Tibial nerve (tissue), 3 donors: ENCODE measurements around the gene CACNA1E.

ENCODE experiments used
- POLR2A ChIP-seq, 2 donors: fragments of 450-650 bp; IDR thresholded peaks; one replicate each; pipeline ENCODE4 v1.6.1; 2017; ENCODE audit warnings: antibody characterized with exemption in 2 of 2, mild to moderate bottlenecking in 2 of 2, moderate library complexity in 2 of 2
- TF ChIP-seq, protein P1 (sequence below), 5 experiments: fragments of 200-600 bp in 3 of 5; fragments of 450-650 bp in 2 of 5; sonication (generic) in 3 of 5; IDR thresholded peaks; one replicate each; pipeline ENCODE4 v1.5.1; 2016 to 2019; ENCODE audit warnings: antibody characterized with exemption in 5 of 5, mild to moderate bottlenecking in 3 of 5, moderate library complexity in 2 of 5

- TF ChIP-seq, protein P1, sequence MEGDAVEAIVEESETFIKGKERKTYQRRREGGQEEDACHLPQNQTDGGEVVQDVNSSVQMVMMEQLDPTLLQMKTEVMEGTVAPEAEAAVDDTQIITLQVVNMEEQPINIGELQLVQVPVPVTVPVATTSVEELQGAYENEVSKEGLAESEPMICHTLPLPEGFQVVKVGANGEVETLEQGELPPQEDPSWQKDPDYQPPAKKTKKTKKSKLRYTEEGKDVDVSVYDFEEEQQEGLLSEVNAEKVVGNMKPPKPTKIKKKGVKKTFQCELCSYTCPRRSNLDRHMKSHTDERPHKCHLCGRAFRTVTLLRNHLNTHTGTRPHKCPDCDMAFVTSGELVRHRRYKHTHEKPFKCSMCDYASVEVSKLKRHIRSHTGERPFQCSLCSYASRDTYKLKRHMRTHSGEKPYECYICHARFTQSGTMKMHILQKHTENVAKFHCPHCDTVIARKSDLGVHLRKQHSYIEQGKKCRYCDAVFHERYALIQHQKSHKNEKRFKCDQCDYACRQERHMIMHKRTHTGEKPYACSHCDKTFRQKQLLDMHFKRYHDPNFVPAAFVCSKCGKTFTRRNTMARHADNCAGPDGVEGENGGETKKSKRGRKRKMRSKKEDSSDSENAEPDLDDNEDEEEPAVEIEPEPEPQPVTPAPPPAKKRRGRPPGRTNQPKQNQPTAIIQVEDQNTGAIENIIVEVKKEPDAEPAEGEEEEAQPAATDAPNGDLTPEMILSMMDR (IDR thresholded peaks at IDR 0.05), result no peak
- TF ChIP-seq POLR2A (IDR thresholded peaks at IDR 0.05), result no peak
These were observed 75.1 kb downstream of the CACNA1E start for GRCh38 chr1:181558416-181558815.
